Measurements from ENCODE around the gene COQ10B.
"Not testable (repeated sequence)": the region's sequence is repeated elsewhere in the genome, so short reads cannot be mapped to it uniquely, and the experiment has no call there.

COQ10B gene

DNA sequence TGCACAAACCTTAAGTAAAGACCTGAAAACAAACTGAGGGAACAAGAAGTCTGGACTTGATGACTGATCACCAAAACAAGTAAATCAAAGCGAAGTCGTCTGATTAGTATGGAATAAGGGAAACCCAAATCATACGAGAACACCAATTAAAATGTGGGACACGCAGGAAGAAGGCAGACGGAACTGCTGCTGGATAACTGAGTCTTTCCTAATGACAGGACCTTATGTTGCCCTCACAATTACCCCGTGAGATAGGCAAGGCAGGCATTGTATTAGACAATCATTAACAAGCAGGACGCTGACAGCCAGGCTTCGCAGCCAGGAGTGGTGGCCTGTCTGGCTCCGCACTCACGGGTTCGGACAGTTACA is 614 bp upstream of the COQ10B start:
- DNase-seq = no peak

DNA sequence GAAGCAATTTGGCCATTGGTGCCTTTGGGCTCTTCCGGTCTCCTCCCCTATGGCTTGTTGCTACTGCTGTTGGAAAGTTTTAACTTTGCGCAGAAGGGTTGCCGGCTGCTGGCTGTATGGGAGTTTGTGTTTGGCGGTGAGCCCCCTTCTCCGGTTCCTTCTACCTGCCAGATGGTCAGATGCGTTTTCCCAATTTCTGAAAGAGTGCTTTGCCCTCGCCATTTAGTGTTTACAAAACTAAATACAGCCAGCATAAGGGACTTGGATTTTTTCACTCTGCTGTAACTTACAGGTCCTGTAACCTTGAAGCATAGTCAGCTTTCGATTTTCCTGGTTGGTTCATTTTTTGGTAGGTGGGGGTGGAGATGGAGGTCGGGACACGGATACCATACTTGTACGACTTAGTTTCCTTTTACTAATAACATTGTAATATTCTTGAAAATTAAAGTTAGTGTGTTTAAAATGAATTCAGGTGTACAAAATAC is 604 bp downstream of the COQ10B start:
- DNase-seq = no peak

DNA sequence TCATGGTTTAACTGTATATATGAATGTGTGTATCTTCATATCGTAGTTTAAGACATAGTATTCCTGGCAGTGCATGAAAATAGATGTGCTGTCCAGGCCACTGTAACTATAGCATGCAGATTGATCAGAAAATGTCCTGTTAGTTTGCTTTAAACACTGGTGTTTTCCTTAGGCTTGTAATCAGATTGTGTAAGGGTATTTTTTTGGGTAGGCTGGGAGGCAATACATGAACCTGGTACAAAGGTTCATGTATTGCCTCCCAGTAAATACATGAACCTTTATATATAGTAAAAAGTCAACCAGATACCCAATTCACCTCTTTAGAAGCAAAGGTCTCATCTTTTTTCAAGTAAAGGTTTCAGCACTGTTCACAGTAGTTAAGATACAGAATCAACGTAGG is 1.6 kb downstream of the COQ10B start:
- no peak for DNase-seq

DNA sequence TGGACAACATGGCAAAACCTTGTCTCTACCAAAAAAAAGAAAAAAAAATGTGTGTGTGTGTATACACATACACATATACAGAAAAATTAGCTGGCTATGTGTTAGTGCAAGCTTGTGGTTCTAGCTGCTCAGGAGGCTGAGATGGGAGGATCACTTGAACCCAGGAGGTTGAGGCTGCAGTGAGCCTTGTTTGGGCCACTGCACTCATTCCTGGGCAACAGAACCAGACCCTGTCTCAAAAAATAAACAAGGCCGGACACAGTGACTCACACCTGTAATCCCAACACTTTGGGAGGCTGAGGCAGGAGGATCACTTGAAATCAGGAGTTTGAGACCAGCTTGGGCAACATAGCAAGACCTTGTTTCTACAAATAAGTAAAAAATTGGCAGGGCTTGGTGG is 2.1 kb downstream of the COQ10B start:
- DNase-seq = no peak

DNA sequence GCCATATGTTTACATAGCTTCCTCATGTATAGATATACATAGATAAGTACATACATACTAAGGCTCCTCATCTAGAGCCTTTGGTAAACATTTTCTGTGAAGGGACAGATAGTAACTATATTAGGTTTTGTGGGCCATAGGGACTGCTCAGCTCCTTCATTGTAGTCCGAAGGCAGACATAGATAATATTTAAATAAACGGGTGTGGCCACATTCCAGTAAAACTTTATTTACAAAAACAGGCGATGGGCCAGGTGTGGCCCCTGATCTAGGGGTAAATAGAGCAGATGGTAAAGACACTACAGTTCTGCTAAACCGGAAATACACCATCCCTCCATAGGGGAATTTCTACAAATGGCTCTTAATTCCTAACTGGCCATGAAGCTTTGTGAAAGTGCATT is 7.3 kb downstream of the COQ10B start:
- DNase-seq = no peak

DNA sequence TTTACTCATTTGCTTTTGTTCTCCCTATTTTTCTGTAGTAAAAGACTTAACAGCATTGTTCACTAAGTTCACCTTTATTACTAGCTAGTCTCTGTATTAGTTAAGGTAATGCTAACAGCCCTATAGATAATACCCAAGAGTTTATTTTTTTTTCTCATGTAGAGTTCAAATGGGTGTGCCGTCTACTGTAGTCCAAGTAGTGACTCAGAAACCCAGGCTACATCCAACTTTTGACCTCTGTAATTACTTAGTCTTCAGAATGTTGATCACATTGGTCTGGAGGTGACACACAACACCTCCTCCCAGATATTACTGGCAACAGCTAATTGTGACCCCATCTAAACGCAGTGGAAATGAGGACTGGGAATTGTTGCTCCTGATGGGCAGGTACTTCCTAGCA is 7.7 kb downstream of the COQ10B start:
- no peak for DNase-seq

DNA sequence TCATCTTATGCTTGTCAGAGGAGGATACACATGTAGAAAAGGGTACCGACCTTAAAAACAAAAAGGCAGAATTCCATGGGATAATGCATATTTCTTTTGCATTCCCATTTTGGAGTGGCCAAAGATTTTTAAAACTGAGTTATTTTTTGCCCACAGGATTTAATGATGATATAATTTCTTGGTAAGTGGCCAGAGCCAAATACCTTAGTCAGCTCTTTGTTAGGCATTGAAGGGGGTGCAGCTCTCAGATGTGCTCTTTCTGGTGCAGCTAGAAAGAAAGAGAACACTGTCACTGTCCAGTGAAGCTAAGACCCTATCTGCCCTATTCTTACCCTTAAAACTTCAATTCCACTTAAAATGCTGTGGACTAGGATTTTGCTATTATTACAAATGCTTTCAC is 10.8 kb downstream of the COQ10B start:
- peak; percentile 38 for DNase-seq

DNA sequence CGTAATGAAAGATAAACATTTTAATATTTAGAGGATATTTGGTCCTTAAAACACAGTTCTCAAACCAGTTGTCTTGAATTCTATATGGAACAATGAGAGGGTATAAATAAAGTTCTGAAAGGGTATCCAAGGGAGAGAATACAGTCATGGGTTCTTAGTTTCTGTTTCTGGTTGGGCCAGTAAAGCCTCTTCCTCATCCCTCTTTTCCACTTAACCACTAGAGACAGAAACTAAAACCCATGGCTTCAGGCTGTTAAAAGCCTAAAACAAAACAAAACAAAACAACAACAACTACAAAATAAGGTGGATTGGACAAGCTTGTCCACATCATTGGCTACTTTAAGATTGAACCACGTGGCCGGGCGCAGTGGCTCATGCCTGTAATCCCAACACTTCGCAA is 18.8 kb downstream of the COQ10B start:
- DNase-seq = no peak

DNA sequence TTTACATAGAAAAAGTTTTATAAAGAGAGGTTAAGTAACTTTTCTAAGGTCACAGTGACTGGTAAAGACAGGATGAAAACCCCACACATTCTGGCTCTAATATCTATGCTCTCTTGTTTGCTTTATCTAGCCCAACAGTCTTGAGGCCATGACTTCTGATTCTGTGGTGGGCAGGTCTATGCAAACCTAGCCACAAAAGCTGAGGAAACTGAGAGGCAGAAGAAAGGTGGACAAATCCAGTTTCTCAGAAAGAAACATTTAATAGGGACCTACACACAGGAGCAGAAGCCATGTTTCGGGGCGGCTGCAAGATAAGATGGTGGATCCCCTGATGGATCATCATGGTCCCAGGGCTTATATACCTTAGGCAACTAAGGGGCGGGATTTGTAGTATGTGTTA is 24.4 kb downstream of the COQ10B start:
- no peak for DNase-seq

DNA sequence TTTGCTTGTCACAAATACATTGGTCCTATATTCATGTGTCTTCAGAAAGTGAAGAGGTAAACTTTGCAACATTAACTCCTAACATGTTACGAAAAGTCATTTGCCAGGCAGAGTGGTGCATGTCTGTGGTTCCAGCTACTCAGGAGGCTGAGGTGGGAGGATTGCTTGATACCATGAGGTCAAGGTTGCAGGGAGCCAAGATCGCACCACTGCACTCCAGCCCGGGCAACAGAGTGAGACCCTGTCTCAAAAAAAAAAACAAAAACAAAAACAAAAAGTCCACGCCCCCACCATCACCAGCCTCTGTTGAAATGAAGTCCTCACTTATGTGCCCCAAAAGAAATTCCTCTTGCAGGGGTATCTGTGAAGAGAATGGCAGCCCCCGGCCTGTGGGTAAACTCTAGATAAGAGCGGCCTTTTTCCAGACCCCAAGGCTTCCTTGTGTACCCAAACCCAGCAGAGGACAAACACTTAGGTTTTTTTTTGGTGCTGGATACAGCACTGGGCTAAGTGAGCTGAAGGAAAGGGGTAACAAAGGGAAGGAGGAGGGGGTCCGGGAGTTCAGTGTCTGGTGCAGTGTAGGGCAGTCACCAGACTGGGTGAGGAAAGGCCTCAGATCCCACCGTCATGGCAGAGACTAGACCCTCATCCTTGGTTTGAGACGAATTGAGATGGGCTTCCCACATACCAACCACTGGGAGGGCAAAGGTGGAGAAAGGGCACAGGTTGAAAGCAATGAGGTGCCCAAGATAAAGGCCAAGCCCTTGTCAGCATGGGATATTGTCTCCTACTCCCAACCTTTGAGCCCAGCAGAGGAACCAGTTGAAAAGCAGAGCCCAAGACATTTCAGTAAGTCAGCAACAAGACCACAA is 27.0 kb downstream of the COQ10B start:
- no peak for DNase-seq

DNA sequence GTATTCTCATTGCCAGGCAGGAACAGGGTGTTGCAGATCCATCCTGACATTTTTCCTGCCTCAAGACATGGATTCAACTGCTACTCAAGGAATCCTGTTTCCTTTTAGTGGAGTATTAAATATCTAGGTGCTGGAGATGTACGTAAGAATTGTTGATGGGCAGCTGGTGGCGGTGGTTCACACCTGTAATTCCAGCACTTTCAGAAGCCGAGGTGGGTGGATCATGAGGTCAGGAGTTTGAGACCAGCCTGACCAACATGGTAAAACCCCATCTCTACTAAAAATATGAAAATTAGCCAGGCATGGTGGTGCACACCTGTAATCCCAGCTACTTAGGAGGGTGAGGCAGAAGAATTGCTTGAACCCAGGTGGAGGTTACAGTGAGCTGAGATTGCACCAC is 30.9 kb downstream of the COQ10B start:
- not testable (repeated sequence) for DNase-seq

DNA sequence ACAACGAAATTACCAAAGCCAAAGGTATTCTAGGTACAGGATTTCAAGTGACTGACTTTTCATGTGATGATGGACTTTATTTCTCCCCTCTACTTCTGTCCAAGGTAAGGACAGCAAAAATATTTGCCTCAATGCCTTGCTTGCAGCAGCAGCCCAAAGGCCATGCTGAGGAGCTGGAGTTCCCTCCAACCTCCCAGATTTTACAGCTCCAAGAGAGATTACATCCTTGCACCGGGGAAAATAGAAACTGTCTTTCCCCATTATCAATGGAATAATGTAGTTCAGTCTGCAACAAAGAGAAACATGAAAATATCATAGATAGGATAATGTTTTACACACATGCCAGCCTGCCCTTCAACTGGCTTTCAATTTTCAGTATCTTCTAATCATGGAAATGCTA is 32.8 kb downstream of the COQ10B start:
- no peak for DNase-seq

DNA sequence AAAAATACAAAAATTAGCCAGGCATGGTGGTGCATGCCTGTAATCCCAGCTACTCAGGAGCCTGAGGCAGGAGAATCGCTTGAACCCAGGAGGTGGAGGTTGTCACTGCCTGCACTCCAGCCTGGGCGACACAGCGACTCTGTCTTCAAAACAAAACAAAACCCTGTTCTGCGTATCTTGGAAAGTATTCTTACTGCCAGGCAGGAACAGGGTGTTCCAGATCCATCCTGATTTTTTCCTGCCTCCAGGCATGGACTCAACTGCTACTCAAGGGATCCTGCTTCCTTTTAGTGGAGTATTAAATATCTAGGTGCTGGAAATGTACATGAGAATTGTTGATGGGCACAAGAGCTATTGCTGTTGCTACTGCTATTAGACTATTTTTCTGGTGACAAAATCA is 34.0 kb downstream of the COQ10B start:
- DNase-seq = no peak

DNA sequence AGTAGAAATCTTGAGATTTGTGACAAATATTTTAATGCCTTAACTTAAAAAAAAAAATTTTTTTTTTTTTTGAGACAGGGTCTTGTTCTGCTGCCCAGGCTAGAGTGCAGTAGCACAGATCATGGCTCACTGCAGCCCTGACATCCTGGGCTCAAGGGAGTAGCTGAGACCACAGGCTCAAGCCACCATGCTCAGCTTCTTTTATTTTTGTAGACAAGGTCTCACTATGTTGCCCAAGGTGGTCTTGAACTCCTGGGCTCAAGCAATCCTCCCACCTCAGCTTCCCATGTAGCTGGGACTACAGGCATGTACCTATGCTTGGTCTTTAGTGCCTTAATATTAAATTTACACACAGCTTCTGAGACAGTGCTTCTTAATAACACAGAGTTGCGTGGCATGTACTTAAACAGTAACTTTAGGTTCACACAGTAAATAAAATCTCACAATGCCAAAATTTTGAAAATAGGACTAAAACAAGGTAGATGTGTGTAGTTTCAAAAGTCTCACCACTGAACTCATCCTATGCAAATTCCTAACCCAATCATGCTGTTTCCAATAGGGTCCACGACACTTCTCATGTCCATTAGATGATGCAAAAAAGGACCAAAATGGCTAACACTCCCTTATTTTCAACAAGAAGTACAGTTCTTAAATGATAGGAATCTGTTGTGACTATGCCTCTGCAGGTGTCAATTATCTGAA is 42.2 kb downstream of the COQ10B start:
- no peak for DNase-seq

DNA sequence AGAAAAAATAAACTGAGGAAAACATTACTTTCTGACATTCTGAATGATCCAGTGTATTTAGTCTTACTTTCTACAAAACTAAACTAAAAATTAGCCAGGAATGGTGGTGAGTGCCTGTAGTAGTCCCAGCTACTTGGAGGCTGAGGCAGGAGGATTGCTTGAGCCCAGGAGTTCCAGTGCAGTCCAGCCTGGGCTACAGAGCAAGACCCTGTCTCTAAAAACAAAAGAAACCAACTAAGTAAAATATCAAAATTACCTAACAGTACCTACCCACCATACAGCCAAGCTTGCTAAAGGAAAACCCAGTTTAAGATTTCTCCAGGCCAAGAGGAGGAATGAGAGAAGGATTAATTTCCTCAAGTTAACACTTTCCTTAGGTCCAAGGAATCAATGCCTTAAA is 43.3 kb downstream of the COQ10B start:
- DNase-seq = no peak

DNA sequence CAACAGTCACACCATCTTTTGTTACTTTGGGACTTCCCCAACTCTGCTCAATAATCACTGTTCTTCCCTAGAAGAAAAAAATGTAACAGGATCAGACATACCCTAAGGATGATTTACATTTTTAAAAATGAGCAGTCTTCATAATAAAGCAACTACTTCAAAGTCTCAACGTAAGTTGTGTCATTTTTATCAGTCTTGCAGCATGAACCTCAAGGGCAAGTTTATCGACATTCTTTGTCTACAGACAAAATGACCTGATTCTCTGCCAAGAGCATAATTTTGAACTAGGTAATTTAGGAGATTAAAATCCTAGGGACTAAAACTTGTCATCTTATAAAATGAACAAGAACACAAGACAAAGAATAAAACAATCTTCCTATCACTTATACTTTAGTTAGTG is 44.0 kb downstream of the COQ10B start:
- no peak for DNase-seq

DNA sequence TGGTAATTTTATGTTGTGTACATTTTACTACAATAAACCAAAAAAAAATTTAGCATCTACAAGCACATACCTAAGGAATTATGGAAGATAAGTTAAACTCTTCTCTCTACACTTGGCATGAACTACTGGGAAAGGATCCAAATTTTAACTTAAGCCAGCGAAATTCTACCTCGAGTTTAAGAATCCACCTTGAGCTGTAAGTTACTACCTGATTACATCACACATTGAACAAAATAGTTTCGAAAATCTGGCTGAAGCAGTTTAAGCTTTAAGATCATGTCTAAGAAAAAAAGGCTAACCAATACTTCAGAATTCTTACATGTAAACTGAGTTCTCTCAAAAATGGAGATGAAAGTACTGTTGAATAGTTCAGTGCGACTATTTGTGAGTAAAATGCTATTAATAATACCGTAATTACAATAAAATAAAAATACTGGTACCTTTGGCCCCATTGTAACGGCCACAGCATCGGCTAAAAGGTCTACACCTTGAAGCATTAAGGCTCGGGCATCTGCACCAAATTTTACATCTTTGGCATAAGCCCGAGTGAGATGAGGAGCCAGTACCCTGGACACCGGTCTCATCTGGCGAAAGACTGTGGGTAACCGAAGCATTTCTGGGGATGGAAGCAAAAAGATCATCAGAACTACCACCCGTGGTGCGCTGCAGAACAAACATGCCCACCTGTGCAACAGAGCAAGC is 45.0 kb downstream of the COQ10B start:
- no peak for DNase-seq

DNA sequence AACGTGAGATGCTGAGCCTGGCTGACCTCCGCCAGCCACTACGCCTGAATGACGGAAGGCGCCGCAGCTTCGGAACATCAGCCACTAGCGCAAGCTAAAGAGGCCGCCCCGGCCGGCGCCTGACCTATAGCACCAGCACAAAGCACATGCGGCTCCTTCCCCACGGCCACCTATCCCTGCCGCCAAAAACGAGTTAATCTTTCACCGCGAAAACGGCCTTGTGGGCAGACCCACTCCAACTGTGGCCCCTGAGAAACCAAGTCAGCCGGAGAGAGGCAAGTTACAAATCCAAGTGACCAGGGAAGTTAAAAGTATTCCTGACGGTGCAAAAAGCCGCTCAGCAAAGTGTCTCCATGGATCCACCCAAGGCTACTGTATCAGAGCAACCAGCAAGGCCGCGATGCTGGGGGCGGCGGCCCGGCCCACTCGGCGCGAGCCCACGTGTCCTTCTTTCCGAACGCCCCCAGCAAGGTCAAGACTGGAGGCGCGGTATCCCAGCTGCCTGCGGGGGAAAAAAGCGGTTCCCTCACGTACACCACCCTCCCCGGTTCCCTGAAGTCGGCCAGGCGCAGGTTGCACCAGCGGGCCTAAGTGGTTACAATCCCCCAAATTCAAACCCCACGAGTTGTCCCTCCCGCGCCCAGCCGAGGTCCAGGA is 45.7 kb downstream of the COQ10B start:
- DNase-seq = peak; percentile 29

DNA sequence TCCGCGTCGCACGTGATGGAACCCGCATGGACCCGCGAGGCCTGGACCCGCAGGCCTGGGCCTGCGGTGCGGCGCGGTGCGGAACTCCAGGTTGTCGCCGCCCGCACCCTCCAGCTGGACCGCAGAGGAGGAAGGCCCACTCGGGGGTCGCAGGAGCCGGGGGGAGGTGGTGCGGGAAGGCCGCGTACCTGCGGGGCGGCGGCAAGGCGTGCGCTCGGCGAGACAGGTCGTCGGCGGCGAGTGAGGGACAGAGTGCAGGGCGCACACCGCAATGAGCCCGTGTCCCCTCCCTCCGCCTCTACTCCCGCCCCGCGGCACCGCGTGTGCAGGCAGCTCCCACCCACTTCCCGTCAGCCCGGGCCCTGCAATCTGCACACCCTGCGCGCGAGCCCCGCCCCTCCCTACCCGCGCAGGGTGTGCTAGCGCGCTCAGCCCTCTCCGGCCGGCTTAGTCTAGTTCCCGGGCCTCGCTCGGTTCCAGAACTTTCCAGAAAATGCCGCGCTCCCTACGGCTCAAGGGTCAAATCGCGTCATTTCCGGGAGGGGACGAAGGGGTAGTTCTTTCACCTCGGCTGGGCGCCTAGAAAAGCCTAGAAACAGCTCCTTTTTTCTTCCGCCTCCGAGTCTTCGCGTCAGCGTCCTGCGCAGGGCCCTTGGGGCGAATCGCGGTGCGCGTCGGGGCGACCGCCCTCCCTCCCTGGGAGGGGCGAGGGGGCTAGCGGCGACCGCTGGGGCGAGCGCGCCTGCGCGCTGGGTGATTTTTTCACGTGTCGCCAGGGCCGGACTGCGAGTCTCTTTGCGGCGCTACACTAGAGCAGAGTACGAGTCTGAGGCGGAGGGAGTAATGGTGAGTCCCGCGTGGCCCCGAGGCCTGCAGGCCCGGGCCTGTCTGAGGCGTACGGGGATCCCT is 46.5 kb downstream of the COQ10B start, which contains the start of the genes HSPD1 and HSPE1:
Gene HSPD1 (minus strand): TSS at position 247 of the 909 bp plus-strand sequence. CDS start 992 bp downstream, outside the sequence.
Gene HSPE1 (plus strand): TSS at position 786 of the 909 bp plus-strand sequence. CDS start 58 bp downstream, at position 844.
- DNase-seq = peak; percentile 100

DNA sequence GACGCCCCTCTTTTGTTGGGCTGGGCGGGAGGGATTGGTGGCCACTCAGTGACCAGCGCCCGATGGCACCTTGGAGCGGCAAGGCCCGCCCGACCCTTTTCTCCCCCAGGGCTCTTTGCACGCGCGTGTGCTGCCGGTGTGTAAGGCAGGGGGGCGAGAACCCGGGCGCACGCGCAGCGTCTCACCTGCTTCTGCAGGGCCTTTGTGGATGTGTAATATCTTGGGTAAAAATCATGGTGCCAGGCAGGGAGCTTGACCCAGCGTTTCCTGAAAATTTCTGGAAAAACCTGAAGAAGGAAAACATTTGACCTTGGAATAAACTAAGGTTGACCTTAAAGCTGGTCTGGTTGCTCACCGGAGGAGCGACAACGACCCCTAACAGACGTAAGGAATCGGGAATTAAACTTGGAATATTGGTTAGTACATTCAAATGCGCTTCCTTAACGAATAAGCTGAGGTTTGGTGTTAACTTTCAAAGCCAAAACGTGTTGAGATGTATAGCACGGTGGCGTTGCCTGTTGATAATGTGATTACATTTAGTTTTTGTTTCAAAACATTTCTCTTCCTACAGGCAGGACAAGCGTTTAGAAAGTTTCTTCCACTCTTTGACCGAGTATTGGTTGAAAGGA is 47.3 kb downstream of the COQ10B start:
- no peak for DNase-seq

DNA sequence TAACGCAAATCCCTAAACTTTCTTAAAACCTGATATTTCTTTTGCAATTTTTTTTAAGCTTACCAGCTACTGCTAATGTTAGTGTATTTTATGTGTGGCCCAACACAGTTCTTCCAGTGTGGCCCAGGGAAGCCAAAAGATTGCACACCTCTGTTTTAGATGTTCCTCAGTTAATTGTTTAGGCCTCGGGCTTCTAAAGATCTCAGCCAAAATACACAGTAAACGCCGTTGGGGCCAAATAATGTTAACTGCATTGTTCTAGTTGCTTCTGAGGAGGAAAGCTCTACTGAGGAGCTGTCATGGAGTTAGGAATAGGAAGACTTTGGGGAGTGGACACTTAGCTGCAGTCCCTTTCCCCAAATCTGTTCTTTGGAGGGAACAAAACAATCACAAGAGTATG is 48.8 kb downstream of the COQ10B start:
- DNase-seq = no peak
